ENCODE data around the gene CLASP2.
"Not testable (repeated sequence)": the region's sequence is repeated elsewhere in the genome, so short reads cannot be mapped to it uniquely, and the experiment has no call there.

CLASP2 gene

GRCh38 chr3:33447256-33447625, 270.8 kb downstream of the CLASP2 start:
- not testable (repeated sequence) for DNase-seq

Measured in right forelimb (tissue), 1 donor.